Esophagus (tissue), 2 donors: Measurements from ENCODE around the gene CEACAM16. TPM values are rescaled to one million over a fixed set of nuclear protein-coding genes. Genes with fewer than 3 reads are reported as not detected.

ENCODE experiments used
- H3K27ac ChIP-seq, 2 donors: one replicate each; pipeline ENCODE4 v1.5.1; 2013; ENCODE audit warnings: low read depth in 2 of 2, mild to moderate bottlenecking in 2 of 2, inconsistent platforms in 1 of 2, low read length in 1 of 2, moderate library complexity in 1 of 2
- H3K27me3 ChIP-seq, 2 donors: one replicate each; pipeline ENCODE4 v1.6.1; 2013; ENCODE audit warnings: low read length in 2 of 2, control low read depth in 1 of 2, mild to moderate bottlenecking in 1 of 2; ENCODE audit not compliant: insufficient read depth in 2 of 2, control insufficient read depth in 1 of 2
- H3K36me3 ChIP-seq, 2 donors: one replicate each; pipeline ENCODE4 v1.6.1; 2013; ENCODE audit warnings: low read length in 1 of 2; ENCODE audit not compliant: control insufficient read depth in 2 of 2, insufficient read depth in 2 of 2
- H3K4me1 ChIP-seq, 2 donors: one replicate each; pipeline ENCODE4 v1.6.1; 2013; ENCODE audit warnings: low read length in 1 of 2; ENCODE audit not compliant: control insufficient read depth in 2 of 2, insufficient read depth in 2 of 2
- H3K4me3 ChIP-seq, 2 donors: one replicate each; pipeline ENCODE4 v1.5.1; 2013; ENCODE audit warnings: low read length in 2 of 2, mild to moderate bottlenecking in 2 of 2, low read depth in 1 of 2, moderate library complexity in 1 of 2
- H3K9me3 ChIP-seq, 2 donors: one replicate each; pipeline ENCODE4 v1.6.1; 2013; ENCODE audit warnings: mild to moderate bottlenecking in 2 of 2, low read depth in 1 of 2, low read length in 1 of 2, moderate library complexity in 1 of 2; ENCODE audit not compliant: control insufficient read depth in 2 of 2, insufficient read depth in 1 of 2
- WGBS, 2 donors: extraction: QIAGEN DNeasy Blood & Tissue Kit; methylation state at CpG; one replicate each; pipeline ENCODE4 v1.1.7; 2013; 5-methylcytosine and 5-hydroxymethylcytosine counted together
- polyA plus RNA-seq, 2 donors: library from polyadenylated mRNA; stranded (reverse); fragments of 200-250 nt; gene quantifications; one replicate each; pipeline ENCODE4 v1.2.3, GENCODE V29; 2013
- donor health status: healthy with polysubstance abuse.
- donor health status: Bipolar disorder and iron deficiency.

CEACAM16 gene
- polyA plus RNA-seq, 2 donors, result 0.16 TPM; not detected in 1

DNA sequence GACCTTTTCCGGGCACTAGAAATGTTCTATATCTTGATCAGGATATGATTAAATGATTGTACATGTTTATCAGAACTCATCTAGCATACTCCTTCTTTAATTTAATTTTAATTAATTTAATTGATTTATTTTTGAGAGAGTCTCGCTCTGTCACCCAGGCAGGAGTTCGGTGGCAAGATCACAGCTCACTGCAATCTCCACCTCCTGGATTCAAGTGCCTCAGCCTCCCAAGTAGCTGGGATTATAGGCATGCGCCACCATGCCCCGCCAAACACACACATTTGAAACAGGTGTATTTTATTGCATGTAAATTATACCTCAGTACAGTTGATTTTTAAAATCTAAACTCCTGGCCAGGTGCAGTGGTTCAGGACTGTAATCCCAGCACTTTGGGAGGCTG, 32.1 kb downstream of the CEACAM16 start:
- H3K27ac ChIP-seq, result no peak overlapping the region
- H3K36me3 ChIP-seq, result no peaks in the 10 kb centered on the region
- peaks cover 0 to 2% of the 10 kb centered on the region in 2 donors for H3K4me1 ChIP-seq
- no peaks in the 10 kb centered on the region for H3K27me3 ChIP-seq
- H3K4me3 ChIP-seq, result no peak overlapping the region
- WGBS, 2 donors, result 90 to 91% methylated on average over 5 of the region's 5 CpGs
- no peaks in the 10 kb centered on the region for H3K9me3 ChIP-seq

DNA sequence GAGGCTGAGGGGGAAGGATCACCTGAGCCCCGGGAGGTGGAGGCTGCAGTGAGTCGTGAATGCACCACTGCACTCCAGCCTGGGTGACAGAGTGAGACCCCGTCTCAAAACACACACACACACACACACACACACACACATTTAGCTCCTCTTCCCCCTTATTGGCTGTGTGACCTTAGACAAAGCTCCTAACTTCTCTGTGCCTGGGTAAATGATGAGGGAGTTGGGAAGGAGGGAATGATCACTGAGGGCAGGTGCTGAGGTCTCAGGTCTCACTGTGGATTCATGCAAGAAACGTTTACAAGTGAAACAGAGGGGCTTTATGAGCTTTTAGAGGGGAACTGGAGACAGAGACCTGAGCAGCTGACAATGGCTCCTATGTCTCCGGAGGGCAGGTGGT, 32.7 kb downstream of the CEACAM16 start:
- Histone ChIP-seq H3K9me3 (no peaks in the 10 kb centered on the region), H3K36me3 (no peaks in the 10 kb centered on the region), H3K27me3 (no peaks in the 10 kb centered on the region), H3K4me1 (peaks cover 0 to 2% of the 10 kb centered on the region in 2 donors), H3K27ac (no peak overlapping the region), H3K4me3 (no peak overlapping the region)
- 76 to 80% methylated on average over 5 of the region's 5 CpGs for WGBS, 2 donors

DNA sequence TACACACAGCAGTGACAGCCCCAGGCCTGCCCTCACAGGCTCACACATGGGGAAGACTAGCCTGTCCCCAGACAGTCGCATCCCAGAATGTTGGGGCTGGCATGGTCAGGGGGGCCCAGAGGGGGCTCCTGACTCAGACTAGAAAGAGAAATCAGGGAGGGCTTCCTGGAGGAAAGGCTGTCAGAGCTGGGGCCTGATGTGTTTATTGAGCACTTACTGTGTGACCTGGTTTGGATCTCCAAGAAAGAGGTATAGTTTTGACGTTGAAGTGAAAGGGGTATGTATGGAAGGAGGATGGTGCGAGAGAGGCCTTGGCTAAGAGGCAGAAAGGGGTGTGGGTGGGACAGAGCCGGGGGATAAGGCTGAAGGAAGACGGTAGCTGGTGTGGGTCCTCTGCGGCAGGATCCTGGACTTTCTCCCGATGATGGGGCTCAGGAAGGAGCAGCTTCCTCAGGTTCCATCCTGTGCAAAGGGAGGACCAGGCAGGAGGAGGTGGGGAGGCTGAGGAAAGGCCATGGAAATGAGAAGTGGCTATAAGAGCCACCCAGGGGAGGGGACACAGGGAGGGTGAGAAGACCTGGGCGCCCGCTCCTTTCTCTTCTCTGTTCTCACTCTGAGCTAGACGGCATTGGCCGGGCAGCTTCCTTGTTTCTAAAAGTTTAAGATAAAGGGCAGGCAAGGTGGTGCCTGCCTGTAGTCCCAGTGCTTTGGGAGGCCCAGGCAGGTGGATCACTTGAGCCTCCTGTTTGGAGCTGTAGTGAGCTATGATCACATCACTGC, 33.5 kb downstream of the CEACAM16 start:
- no peaks in the 10 kb centered on the region for H3K27me3 ChIP-seq
- no peaks in the 10 kb centered on the region for H3K36me3 ChIP-seq
- 81 to 84% methylated on average over 11 of the region's 11 CpGs for WGBS, 2 donors
- H3K27ac ChIP-seq, result no peak overlapping the region
- no peaks in the 10 kb centered on the region for H3K9me3 ChIP-seq
- no peak overlapping the region for H3K4me3 ChIP-seq
- H3K4me1 ChIP-seq, result peaks cover 0 to 4% of the 10 kb centered on the region in 2 donors

DNA sequence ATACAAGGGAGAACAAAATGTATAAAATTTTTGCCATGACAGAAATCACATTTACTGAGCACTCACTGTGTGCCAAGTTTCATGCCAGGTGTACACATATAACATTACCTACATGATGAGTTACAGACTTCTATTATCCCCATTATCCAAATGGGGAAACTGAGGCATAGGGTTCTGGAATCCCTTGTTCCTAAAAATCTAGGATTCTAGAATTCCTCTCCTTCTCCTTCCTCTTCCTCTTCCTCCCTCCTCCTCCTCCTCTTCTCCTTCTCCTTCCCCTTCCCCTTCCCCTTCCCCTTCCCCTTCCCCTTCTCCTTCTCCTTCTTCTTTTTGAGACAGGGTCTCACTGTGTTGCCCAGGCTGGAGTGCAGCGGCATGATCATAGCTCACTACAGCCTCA, 35.4 kb downstream of the CEACAM16 start:
- Histone ChIP-seq H3K4me1 (peaks cover 6 to 11% of the 10 kb centered on the region in 2 donors), H3K27ac (peak overlapping the region in 1 of 2 donors; percentile 61), H3K9me3 (no peaks in the 10 kb centered on the region), H3K4me3 (no peak overlapping the region), H3K27me3 (no peaks in the 10 kb centered on the region), H3K36me3 (no peaks in the 10 kb centered on the region)
- 0 to 50% methylated on average over 1 of the region's 1 CpG for WGBS, 2 donors

DNA sequence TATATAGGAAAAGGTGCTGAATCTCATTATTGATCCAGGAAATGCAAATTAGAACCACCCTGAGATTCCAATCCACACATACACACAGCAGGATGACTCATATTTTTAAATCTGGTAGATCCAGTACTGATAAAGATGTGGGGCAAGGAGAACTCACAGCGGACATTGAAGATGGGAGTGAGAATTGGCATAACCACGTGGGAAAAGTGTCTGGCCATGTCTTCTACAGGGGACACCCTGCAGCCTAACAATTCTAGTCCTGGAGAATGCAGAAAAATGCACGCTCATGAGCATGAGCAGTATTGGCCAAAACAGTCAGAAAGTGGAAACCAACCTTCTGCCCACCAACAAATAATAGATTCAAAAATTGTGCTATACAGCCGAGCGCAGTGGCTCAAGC, 36.1 kb downstream of the CEACAM16 start:
- 57 to 59% methylated on average over 5 of the region's 5 CpGs for WGBS, 2 donors
- peak overlapping the region in 1 of 2 donors; percentile 70 for H3K27ac ChIP-seq
- H3K4me1 ChIP-seq, result peaks cover 6 to 11% of the 10 kb centered on the region in 2 donors
- no peaks in the 10 kb centered on the region for H3K27me3 ChIP-seq
- H3K36me3 ChIP-seq, result no peaks in the 10 kb centered on the region
- H3K9me3 ChIP-seq, result no peaks in the 10 kb centered on the region
- no peak overlapping the region for H3K4me3 ChIP-seq

DNA sequence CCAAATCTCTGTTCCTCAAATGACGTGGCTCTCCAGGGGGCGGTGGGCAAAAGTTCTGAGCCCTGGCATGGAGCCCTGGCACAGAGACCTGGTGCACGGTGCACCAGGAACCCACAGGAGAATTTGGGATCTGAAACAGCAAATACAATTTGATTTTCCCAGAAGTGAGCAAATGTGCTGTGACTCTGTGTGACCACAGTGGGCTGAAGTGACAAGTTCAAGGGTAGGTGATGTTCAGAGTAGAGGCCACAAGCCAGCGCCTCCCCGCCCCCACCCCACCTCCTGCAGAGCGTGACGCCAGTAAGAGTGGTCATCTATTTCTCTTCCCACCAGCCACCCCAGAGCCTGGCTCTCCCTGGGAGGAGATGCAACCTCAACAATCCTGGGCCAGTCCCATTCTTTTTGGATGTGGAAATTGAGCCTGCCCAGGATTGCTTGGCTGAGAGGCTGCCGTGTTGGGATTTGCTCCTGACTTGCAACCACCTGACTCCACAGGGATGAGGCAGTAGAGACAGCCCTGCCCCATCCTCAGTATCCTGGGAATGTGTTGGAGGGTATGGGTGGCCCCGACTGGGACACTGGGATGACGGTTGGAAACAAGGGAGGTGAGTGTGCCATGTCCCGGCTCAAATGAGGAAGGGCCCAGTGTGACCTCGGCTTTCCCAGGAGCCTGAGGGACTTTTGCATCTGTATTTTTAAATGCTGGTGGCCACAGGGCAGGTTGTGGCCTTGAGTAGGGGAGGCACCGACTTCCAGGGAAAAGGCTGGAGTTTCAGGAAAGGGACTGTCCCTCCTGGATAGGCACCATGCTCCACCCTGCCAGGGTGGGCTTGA, 38.5 kb downstream of the CEACAM16 start:
- Histone ChIP-seq H3K27ac (peak overlapping the region in 1 of 2 donors; percentile 59), H3K4me1 (peaks cover 7 to 11% of the 10 kb centered on the region in 2 donors), H3K9me3 (no peaks in the 10 kb centered on the region), H3K4me3 (no peak overlapping the region), H3K27me3 (no peaks in the 10 kb centered on the region), H3K36me3 (no peaks in the 10 kb centered on the region)
- 46 to 58% methylated on average over 13 of the region's 13 CpGs for WGBS, 2 donors

DNA sequence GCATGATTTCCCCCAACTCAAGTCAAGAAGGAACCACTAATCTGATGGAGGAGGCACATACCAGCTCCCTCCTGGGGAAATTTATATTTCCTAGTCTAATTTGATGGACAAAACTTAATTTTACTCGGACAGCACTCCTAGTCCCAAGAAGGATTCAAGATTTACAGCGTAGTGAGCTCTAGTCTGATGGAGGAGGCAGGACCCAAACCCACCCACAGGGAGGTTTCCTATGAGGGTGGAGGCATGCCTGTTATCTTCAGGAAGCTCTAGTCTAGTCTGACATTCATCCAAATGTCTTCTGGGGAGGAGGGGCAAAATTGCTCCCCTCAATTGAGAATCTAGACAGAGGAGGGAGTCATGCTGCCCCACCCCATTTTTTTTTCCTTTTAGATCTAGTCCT, 39.2 kb downstream of the CEACAM16 start:
- WGBS, 2 donors, result 85 to 88% methylated on average over 2 of the region's 2 CpGs
- no peaks in the 10 kb centered on the region for H3K9me3 ChIP-seq
- no peaks in the 10 kb centered on the region for H3K36me3 ChIP-seq
- H3K4me1 ChIP-seq, result peaks cover 12 to 13% of the 10 kb centered on the region in 2 donors
- no peaks in the 10 kb centered on the region for H3K27me3 ChIP-seq
- H3K27ac ChIP-seq, result peak overlapping the region in 1 of 2 donors; percentile 59
- H3K4me3 ChIP-seq, result no peak overlapping the region

DNA sequence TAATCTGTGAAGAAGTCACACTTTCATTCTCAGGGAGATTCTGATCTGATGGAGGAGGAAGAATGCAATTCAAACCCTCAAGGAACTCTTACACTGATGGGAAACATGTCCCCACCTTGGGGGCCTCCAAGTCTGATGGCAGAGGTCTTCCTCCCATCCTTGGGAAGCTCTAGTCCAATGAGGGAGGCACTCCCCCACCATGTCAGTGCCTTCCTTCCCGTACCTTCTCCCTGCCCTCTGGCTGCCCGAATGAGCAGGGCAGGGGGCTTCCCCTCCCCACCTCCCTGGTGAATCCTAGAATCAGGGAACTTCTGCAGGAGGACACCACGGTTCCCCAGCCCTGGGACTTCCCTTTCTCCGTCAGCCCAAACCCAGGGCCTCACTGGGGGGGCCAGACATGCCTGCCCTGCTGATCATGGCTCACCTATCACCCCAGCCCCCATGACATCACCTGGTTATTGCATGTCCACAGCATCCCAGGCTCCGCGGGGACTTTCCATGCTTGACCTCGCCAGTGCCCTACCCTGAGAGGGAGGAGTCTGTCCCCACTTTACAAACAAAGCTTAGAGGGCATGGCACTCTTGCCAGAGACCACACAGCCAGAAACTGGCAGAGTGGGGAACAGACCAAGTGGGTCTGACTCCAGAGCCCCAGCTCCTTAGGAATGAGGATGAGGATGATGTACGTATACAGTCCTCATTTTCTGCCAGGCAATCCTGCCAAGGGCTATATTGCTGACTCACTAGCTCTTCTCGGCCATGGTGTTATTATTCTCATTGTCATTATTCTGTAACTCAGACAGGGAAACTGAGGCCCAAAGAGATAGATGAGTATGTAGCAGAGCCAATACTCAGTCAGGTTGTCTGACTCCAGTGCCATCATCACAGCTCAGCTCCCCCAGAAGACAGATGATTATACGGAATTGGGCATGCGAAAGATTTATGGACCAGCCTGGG, 39.9 kb downstream of the CEACAM16 start:
- no peaks in the 10 kb centered on the region for H3K36me3 ChIP-seq
- H3K9me3 ChIP-seq, result no peaks in the 10 kb centered on the region
- peak overlapping the region in 1 of 2 donors; percentile 70 for H3K27ac ChIP-seq
- H3K4me3 ChIP-seq, result no peak overlapping the region
- 42 to 50% methylated on average over 11 of the region's 11 CpGs for WGBS, 2 donors
- H3K27me3 ChIP-seq, result no peaks in the 10 kb centered on the region
- peaks cover 12 to 13% of the 10 kb centered on the region in 2 donors for H3K4me1 ChIP-seq

DNA sequence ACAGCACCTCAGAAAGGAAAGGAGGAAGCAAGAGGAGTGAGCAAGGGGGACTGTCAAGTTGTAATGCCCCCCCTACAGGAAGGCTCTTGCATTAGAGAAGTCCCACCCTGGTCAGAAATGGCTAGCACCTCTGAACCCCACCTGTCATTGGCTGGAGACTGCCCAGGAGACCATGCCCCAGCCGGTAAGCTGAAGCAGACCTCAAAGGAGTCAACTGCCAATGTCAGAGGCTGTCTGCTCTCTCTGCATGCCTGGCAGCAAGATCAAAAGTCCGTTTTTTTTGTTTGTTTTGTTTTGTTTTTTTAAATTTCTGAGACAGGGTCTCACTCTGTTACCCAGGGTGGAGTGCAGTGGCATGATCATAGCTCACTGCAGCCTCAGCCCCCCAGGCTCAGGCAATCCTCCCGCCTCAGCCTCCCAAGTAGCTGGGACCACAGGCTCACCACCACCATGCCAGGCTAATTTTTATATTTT, 41.4 kb downstream of the CEACAM16 start:
- H3K36me3 ChIP-seq, result no peaks in the 10 kb centered on the region
- H3K9me3 ChIP-seq, result no peaks in the 10 kb centered on the region
- WGBS, 2 donors, result 36 to 45% methylated on average over 3 of the region's 3 CpGs
- H3K4me1 ChIP-seq, result peaks cover 13 to 14% of the 10 kb centered on the region in 2 donors
- no peaks in the 10 kb centered on the region for H3K27me3 ChIP-seq
- H3K27ac ChIP-seq, result peak overlapping the region in 1 of 2 donors; percentile 97
- no peak overlapping the region for H3K4me3 ChIP-seq
